GM23338 (cell line): ENCODE results near the gene ZC3H12C.

Experiments
- EZH2 ChIP-seq: fragments of 200-600 bp; sonication (generic); IDR thresholded peaks from one replicate; pipeline ENCODE4 v1.8.0; 2017; ENCODE audit warnings: antibody characterized with exemption, mild to moderate bottlenecking, low read depth; ENCODE audit not compliant: unreplicated experiment
- EZH2phosphoT487 ChIP-seq: fragments of 200-600 bp; sonication (generic); IDR thresholded peaks from one replicate; pipeline ENCODE4 v1.8.1; 2018; ENCODE audit warnings: antibody characterized with exemption; ENCODE audit not compliant: unreplicated experiment
- POLR2AphosphoS5 ChIP-seq: IDR thresholded peaks from 2 replicates; pipeline ENCODE4 v1.6.1; 2016; ENCODE audit warnings: antibody characterized with exemption, low read depth
- ZNF114 ChIP-seq: fragments of 250-450 bp; sonication (Bioruptor Pico); IDR thresholded peaks from 2 replicates; pipeline ENCODE4 v1.5.0; 2020; ENCODE audit warnings: mild to moderate bottlenecking, moderate library complexity
- TF ChIP-seq, protein P1 (sequence below), 2 experiments: fragments of 200-600 bp in 1 of 2; sonication (generic) in 1 of 2; conservative IDR thresholded peaks; 2 replicates each; pipeline versions ENCODE4 v1.5.1 to v1.6.1; 2016 to 2017; ENCODE audit warnings: antibody characterized with exemption in 2 of 2, low read depth in 2 of 2, mild to moderate bottlenecking in 2 of 2, moderate library complexity in 1 of 2
- TF ChIP-seq, protein P2 (sequence below): IDR thresholded peaks from one replicate; pipeline ENCODE4 v1.6.1; 2018; ENCODE audit warnings: antibody characterized with exemption; ENCODE audit not compliant: unreplicated experiment
- TF ChIP-seq, protein P3 (sequence below): IDR thresholded peaks from 2 replicates; pipeline ENCODE4 v1.6.1; 2016; ENCODE audit warnings: antibody characterized with exemption

DNA sequence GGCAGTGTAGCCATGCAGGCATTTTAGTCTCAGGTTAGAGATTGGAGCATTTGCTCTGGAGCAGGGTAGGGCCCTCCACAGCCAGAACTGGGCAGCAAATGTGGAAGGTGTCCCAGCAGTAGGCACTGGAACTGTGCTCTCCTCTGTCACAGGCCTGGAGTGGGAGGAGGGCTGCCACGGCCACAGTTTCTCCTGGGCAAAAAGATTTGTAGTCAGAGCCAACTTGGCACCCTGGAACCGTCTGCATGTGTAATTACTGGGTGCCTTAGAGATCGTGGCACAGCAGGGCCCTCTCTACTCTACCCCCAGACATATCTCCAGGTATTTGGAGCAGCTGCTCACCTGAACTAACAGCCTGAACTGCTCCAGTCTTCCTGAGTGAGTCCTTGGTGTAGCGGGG lies 93.7 kb downstream of the ZC3H12C start:
- TF ChIP-seq, protein P1, sequence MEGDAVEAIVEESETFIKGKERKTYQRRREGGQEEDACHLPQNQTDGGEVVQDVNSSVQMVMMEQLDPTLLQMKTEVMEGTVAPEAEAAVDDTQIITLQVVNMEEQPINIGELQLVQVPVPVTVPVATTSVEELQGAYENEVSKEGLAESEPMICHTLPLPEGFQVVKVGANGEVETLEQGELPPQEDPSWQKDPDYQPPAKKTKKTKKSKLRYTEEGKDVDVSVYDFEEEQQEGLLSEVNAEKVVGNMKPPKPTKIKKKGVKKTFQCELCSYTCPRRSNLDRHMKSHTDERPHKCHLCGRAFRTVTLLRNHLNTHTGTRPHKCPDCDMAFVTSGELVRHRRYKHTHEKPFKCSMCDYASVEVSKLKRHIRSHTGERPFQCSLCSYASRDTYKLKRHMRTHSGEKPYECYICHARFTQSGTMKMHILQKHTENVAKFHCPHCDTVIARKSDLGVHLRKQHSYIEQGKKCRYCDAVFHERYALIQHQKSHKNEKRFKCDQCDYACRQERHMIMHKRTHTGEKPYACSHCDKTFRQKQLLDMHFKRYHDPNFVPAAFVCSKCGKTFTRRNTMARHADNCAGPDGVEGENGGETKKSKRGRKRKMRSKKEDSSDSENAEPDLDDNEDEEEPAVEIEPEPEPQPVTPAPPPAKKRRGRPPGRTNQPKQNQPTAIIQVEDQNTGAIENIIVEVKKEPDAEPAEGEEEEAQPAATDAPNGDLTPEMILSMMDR (conservative IDR thresholded peaks at IDR 0.05; ENCODE audit: low read depth in 2 of 2): no peak
- TF ChIP-seq EZH2 (no peak), ZNF114 (no peak), EZH2phosphoT487 (no peak), POLR2AphosphoS5 (no peak)
- TF ChIP-seq, protein P2, sequence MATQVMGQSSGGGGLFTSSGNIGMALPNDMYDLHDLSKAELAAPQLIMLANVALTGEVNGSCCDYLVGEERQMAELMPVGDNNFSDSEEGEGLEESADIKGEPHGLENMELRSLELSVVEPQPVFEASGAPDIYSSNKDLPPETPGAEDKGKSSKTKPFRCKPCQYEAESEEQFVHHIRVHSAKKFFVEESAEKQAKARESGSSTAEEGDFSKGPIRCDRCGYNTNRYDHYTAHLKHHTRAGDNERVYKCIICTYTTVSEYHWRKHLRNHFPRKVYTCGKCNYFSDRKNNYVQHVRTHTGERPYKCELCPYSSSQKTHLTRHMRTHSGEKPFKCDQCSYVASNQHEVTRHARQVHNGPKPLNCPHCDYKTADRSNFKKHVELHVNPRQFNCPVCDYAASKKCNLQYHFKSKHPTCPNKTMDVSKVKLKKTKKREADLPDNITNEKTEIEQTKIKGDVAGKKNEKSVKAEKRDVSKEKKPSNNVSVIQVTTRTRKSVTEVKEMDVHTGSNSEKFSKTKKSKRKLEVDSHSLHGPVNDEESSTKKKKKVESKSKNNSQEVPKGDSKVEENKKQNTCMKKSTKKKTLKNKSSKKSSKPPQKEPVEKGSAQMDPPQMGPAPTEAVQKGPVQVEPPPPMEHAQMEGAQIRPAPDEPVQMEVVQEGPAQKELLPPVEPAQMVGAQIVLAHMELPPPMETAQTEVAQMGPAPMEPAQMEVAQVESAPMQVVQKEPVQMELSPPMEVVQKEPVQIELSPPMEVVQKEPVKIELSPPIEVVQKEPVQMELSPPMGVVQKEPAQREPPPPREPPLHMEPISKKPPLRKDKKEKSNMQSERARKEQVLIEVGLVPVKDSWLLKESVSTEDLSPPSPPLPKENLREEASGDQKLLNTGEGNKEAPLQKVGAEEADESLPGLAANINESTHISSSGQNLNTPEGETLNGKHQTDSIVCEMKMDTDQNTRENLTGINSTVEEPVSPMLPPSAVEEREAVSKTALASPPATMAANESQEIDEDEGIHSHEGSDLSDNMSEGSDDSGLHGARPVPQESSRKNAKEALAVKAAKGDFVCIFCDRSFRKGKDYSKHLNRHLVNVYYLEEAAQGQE: no peak
- TF ChIP-seq, protein P3, sequence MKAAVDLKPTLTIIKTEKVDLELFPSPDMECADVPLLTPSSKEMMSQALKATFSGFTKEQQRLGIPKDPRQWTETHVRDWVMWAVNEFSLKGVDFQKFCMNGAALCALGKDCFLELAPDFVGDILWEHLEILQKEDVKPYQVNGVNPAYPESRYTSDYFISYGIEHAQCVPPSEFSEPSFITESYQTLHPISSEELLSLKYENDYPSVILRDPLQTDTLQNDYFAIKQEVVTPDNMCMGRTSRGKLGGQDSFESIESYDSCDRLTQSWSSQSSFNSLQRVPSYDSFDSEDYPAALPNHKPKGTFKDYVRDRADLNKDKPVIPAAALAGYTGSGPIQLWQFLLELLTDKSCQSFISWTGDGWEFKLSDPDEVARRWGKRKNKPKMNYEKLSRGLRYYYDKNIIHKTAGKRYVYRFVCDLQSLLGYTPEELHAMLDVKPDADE: no peak
